DMS153 (cell line): ENCODE measurements around the gene LDB2.

Experiments
- DNase-seq: peaks from one replicate; lab custom pipeline; 2025; lab: John Stamatoyannopoulos, UW

The LDB2 gene

DNA sequence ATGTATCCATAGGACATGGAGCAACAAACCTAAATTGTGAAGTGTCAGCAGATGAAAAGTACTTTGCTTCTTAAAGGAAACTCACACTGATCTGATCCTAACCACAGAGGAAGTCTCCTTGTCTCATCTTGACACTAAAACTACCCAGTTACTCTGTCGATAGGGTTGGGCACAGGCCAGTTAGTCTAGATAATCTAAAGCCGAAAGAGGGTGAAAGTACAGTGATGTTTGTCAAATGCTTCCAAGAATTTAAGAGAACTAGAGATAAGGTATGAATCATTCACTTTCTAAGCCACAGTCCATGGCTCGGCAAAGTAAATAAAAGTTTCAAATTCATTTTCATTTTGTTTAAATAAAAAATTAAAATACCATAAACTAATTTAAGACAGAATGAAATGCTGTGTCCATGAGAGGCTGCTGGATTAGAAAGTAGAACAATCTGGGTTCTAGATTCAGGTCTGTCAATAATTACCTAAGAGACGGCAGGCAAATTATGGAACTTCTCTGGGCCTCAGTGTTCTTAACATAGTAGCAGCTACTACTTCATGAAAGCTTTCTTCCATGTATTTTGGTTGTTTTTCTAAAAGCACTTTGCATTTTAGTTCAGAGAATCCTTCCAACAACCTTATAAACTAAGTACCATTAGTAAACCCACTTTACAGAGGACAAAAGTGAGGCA, 176.7 kb downstream of the LDB2 start:
- DNase-seq, result no peak

DNA sequence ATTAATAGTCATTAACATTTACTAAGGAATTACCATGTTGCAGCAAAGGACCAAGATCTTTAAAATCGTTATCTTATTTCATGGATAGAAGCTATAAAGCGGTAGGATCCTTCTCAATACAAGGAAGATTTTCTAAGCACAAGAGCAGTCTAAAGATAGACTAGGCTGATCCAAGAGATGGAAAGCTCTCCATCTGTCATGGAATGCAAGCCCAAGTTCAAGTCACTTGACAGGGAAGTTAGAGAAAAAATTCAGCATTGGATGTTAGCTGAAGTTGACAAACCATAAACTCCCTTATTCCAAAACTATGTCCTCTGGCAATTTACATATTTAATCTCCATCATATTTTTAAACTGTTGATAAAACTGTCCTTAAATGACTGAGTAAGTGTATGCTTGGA, 177.7 kb downstream of the LDB2 start:
- DNase-seq, result no peak

DNA sequence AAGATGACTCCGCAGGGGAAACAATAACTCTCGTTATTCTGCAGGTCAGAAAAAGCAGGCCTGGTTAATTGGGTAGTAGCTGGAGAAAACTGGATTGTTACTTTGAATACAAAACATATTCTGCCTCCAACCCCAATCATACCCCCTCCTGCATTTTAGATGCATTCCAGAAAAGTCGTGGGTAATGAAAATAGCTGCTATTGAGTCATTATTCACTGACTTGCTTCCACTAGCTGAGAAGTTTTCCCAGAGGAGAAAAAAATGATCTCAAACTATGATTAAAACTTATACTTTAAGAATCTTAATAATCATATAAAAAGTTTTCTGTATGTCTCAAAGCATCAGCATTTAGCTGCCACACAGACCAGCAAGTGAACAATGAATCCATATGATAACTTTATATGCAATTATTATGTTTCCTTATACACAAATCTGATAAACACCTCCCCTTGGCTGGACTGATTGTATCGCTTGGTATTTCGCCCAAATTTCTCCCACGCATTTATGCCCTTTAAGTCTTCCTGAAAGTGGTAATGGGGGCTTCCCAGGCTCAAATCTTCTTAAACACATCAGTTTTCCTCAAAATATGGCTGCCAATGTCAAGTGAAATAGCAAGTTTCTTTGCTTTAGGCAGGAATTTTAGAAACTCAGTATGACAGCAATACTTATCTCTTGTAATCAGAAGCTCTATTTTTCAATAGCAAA, 181.0 kb downstream of the LDB2 start:
- DNase-seq, result no peak

DNA sequence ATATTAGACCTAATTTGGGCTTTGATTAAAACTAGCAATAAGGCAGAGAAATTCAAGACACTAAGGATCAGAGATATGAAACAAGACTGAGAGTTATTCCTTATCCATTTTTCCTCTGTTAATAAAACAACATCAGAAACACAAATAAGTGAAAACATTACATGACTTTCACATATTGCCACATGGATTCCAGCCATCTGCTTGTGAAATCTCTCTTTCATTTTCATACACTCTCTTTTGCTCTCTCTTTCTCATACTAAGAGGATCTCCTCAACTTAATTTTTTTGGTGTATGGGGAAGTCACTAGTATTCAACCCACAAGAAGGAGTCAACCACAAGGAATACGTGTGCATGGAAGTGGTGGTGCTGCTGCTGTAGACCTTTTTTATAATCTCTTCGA, 183.0 kb downstream of the LDB2 start:
- no peak for DNase-seq

GRCh38 chr4:16714191-16714590, 184.3 kb downstream of the LDB2 start:
- no peak for DNase-seq

DNA sequence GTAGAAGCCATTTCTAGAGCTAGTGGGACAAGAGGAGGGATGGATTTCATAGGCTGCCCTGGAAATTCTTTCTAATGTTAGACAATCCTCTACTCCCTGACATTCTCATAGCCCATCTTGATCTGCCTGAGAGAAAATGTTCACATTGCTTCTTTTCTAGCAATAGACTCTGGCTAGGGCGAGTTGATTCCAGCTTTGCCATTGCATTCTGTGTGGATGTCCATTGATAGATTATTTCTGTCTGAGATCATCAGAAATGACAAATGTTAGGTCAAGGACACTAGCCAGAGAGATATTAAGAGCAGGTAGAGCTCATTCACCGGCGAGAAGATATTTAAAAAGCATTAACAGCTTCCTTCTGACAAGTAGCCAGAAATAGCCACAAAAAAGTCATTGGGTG, 184.7 kb downstream of the LDB2 start:
- no peak for DNase-seq

DNA sequence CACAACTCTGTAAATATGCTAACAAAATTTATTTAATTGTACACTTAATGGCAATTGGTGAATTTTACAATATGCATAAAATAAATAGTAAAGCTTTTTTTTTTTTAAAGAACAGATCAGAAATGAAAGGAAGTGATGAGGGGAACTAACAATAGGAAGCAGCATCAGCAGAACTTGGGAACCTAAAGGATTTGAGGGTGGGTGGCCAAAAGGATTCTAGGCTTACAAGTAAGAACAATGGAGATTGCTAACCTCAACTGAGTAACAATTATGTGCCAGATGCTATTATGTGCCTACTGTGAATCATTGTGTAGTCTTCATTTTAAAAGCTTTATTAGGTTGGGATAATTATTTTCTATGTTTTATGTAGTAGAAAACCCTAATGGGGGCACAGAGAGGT, 185.2 kb downstream of the LDB2 start:
- no peak for DNase-seq

GRCh38 chr4:16710198-16710597, 188.2 kb downstream of the LDB2 start:
- no peak for DNase-seq

DNA sequence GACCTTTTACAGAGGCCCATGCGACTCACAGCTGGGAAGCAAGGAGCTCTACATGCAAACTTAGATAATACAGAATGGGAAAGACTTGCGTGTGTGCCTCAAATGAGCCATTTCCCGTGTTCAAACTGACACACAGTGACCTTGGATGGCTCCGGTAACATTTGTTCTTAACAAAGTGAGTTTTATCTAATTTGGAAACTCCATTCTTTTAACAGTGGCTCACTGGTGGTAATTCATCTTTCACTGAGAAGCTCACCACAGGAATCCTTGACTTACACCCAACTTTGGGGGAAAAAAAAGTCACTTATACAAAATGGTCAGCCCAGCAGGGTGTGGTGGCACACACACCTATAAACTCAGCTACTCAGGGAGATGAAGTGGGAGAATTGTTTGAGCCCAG, 190.6 kb downstream of the LDB2 start:
- no peak for DNase-seq

- no peak for DNase-seq
Observed at GRCh38 chr4:16706251-16706650, 192.2 kb downstream of the LDB2 start.

DNA sequence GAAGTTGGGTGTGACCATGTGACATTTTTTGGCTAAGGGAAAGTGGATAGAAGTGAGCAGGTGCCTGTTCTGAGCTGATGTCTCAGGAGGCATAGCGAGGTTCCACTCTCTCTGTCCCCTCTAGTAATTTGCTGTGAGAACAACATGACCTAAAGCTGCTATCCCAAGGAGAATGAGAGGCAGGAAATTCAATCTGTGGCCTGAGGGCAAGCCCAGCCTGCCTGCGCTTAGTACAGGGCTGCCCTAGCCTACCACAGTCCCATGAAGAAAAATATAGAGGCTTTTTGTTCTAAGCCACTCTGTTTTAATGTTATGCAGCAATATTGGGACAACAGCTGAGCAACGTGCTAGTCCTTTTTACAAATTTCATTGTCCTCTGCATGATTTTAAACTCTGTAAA, 193.1 kb downstream of the LDB2 start:
- no peak for DNase-seq

- DNase-seq, result no peak
Observed at GRCh38 chr4:16704489-16704888, 194.0 kb downstream of the LDB2 start.

DNA sequence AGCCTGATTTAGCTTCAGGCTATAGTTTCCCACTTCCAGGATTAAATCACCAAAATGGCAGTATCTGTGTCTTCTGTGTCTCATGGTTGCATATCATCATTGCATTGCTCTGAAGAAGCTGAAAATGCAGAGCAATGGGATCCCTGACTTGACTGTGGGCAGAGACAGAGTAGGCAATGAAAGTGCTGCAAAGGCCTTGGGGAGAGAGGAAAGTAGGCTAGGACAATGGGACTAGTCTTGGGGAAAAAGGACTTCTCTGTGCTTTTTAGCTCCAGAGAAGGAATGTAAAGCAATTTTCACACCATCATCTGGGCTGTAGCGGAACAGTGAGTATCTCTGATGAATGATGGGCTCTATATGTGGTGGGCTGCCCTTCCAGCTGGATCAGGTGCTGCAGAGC, 202.5 kb downstream of the LDB2 start:
- no peak for DNase-seq

DNA sequence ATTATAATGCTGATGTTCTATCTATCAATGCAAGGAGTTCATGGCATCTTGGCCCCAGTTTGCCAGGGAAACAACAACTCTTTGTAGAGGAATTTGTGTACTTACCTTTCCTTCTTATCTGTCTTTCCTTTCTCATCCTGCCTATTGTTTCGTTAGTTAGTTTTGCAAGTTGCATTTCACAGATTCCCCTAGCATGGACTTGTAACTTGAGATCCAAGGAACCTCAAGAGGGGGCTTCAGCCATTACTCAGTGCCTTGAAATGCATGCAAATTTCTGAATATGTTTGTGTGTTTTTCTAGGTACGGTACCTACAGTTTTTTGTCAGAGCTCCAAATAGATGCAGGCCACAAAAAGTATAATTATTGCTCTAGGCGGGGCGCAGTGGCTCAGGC, 203.6 kb downstream of the LDB2 start:
- DNase-seq, result no peak

- no peak for DNase-seq
Observed at GRCh38 chr4:16694173-16694883, 204.1 kb downstream of the LDB2 start.

- no peak for DNase-seq
Observed at GRCh38 chr4:16693641-16694040, 204.8 kb downstream of the LDB2 start.

GRCh38 chr4:16692961-16693506, 205.4 kb downstream of the LDB2 start:
- no peak for DNase-seq

- DNase-seq, result no peak
Observed at GRCh38 chr4:16692524-16692923, 205.9 kb downstream of the LDB2 start.

GRCh38 chr4:16692046-16692445, 206.4 kb downstream of the LDB2 start:
- DNase-seq, result no peak

DNA sequence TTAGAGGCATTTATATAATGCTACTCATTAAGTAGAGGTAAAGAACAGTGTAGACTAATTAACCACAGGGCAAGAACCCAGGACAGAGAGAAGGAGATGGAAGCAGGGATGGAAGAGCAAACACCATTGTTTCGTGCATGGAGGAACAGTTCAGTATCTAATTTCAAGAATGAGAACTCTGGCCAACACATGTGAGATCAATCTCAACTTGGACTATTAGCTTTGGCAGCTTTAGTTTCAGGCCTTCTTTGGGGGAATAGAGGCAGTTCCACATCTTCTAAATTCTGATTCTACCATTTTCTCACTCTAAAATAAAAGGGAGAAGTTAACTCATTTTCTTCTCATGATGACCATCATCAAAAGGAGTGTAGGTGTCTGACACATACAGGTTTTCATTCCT, 207.0 kb downstream of the LDB2 start:
- DNase-seq, result no peak

GRCh38 chr4:16687845-16688244, 210.6 kb downstream of the LDB2 start:
- no peak for DNase-seq

GRCh38 chr4:16687011-16687410, 211.4 kb downstream of the LDB2 start:
- no peak for DNase-seq

DNA sequence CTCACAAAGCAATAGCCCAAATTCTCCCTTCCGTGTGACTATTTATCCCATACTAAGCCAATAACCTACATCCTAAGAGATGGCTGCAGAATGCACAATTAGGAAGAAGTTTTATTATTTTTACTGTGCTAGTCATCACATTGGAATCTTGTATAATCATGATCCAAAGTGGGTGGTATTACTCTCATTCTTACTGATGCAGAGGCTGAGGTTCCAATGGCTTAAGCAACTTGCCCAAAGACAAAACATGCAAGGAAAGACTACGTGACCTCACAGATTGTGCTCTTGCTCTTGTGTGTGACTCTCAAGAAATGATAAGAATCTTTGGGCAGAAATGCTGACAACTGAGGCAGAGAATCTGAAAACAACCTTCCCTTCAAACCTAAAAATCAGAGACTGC, 212.2 kb downstream of the LDB2 start:
- DNase-seq, result no peak
